HL-60 (cell line): Measurements from ENCODE around the gene RTP1.

Experiments used
- DNase-seq, 2 experiments: peaks; one replicate each; pipeline ENCODE4 v3.0.0-alpha.2; 2010 to 2020; ENCODE audit warnings: low read depth in 1 of 2, low spot score in 1 of 2
- H3K27ac ChIP-seq: fragments of 250-450 bp; sonication (Bioruptor Pico); replicated peaks from 2 replicates; pipeline ENCODE4 v1.5.1; 2020; ENCODE audit warnings: mild to moderate bottlenecking, moderate library complexity
- H3K27me3 ChIP-seq: fragments of 250-450 bp; sonication (Bioruptor Pico); 2 replicates; pipeline ENCODE4 v1.5.1; 2021; ENCODE audit warnings: mild to moderate bottlenecking, moderate library complexity; ENCODE audit not compliant: insufficient read depth, poor library complexity, severe bottlenecking
- H3K4me3 ChIP-seq: replicated peaks from 2 replicates; pipeline ENCODE4 v1.5.1; 2011; ENCODE audit warnings: mild to moderate bottlenecking, control low read depth, low read length; ENCODE audit not compliant: insufficient read depth
- GABPA ChIP-seq: IDR thresholded peaks from 2 replicates; pipeline ENCODE4 v1.6.1; 2012; ENCODE audit warnings: low read depth
- POLR2AphosphoS5 ChIP-seq: IDR thresholded peaks from 2 replicates; pipeline ENCODE4 v1.6.1; 2012; ENCODE audit warnings: low read depth
- REST ChIP-seq: IDR thresholded peaks from 2 replicates; pipeline ENCODE4 v1.6.1; 2012; ENCODE audit warnings: low read depth; ENCODE audit not compliant: insufficient replicate concordance
- SPI1 ChIP-seq: IDR thresholded peaks from 2 replicates; pipeline ENCODE4 v1.6.1; 2012; ENCODE audit warnings: low read depth, mild to moderate bottlenecking, borderline replicate concordance
- TF ChIP-seq, protein P1 (sequence below): IDR thresholded peaks from one replicate; pipeline ENCODE4 v1.5.1; 2011; ENCODE audit warnings: low read length, control low read depth, inconsistent platforms; ENCODE audit not compliant: insufficient read depth

The RTP1 gene

GRCh38 chr3:187227658-187228258, 30.5 kb downstream of the RTP1 start:
- no peak for DNase-seq
- no peak overlapping the region for H3K27ac ChIP-seq
- H3K27me3 ChIP-seq: peaks cover 3% of the 10 kb centered on the region
- H3K4me3 ChIP-seq: no peak overlapping the region
- TF ChIP-seq GABPA (no peak), REST (no peak), POLR2AphosphoS5 (no peak)

GRCh38 chr3:187228740-187229139, 31.5 kb downstream of the RTP1 start:
- Histone ChIP-seq H3K27ac (no peak overlapping the region), H3K4me3 (no peak overlapping the region), H3K27me3 (peaks cover 3% of the 10 kb centered on the region)
- DNase-seq: no peak
- TF ChIP-seq GABPA: no peak
- no peak for TF ChIP-seq SPI1
- no peak for TF ChIP-seq POLR2AphosphoS5
- TF ChIP-seq REST: no peak
- TF ChIP-seq, protein P1, sequence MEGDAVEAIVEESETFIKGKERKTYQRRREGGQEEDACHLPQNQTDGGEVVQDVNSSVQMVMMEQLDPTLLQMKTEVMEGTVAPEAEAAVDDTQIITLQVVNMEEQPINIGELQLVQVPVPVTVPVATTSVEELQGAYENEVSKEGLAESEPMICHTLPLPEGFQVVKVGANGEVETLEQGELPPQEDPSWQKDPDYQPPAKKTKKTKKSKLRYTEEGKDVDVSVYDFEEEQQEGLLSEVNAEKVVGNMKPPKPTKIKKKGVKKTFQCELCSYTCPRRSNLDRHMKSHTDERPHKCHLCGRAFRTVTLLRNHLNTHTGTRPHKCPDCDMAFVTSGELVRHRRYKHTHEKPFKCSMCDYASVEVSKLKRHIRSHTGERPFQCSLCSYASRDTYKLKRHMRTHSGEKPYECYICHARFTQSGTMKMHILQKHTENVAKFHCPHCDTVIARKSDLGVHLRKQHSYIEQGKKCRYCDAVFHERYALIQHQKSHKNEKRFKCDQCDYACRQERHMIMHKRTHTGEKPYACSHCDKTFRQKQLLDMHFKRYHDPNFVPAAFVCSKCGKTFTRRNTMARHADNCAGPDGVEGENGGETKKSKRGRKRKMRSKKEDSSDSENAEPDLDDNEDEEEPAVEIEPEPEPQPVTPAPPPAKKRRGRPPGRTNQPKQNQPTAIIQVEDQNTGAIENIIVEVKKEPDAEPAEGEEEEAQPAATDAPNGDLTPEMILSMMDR: no peak

DNA sequence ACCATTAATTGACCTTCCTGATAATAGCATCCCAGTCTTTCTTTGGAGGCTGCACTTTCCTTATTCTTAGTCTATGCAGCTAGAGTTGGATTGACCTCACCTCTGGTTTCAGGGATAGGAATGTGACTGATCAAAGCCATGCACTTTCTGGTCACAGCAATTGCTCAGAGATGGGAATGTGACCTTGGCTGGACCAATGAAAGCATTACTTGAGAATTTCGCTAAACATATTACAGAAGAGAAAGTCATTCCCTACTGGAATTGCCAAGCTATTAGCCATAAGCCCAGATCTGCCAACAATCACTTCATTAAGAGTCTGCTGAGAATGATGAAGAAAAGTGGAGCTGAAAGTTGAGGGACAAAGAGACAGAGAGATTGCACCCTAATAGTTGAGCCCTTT, 32.7 kb downstream of the RTP1 start:
- Histone ChIP-seq H3K4me3 (no peak overlapping the region), H3K27me3 (peaks cover 3% of the 10 kb centered on the region), H3K27ac (no peak overlapping the region)
- no peak for DNase-seq
- TF ChIP-seq POLR2AphosphoS5 (no peak), REST (no peak)

DNA sequence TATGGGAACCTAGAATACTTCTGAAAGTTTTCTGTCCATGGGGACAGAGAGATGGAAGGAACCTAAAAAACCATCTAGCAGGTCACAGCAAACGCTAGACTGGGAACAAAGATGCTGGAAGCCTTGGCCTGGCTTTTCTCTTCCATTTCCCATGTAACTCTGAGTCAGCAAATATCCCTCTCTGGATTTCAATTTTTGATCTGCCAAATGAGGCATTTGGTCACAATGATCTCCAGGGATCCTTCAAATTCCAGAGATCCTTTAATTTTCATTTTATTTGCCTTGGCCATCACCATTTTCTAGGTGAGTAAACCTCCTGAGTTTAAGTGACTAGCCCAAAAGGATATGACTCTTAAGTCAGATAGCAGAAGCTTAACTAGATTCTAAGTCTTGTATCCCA, 39.7 kb downstream of the RTP1 start:
- no peaks in the 10 kb centered on the region for H3K27me3 ChIP-seq

More for the DNA sequence above, 39.7 kb downstream of the RTP1 start:
- H3K27ac ChIP-seq: no peak overlapping the region
- no peak for TF ChIP-seq SPI1
- TF ChIP-seq, protein P1: no peak
- no peak for TF ChIP-seq POLR2AphosphoS5
- no peak for TF ChIP-seq REST
- TF ChIP-seq GABPA: no peak
- DNase-seq: no peak
- H3K4me3 ChIP-seq: no peak overlapping the region
